HepG2 (cell line): ENCODE data around the gene ZC3H13.

Source experiments
- BATF2 ChIP-seq: sonication (generic); formaldehyde crosslinking; IDR thresholded peaks from 2 replicates; pipeline ENCODE4 v1.8.0; 2022; ENCODE audit warnings: mild to moderate bottlenecking, missing genetic modification reagents, moderate library complexity
- BHLHE40 ChIP-seq: IDR thresholded peaks from 2 replicates; pipeline ENCODE4 v1.6.1; 2011; ENCODE audit warnings: low read length, improper control_type of control experiment
- KLF11 ChIP-seq: IDR thresholded peaks from 2 replicates; pipeline ENCODE4 v1.6.1; 2016; ENCODE audit warnings: missing compliant biosample characterization
- KLF9 ChIP-seq: IDR thresholded peaks from 2 replicates; pipeline ENCODE4 v1.6.1; 2016; ENCODE audit warnings: low read depth
- MAZ ChIP-seq, 2 experiments: sonication (generic) in 1 of 2; formaldehyde crosslinking in 1 of 2; IDR thresholded peaks; 2 replicates each; pipeline versions ENCODE4 v1.5.0 to v1.6.1; 2012 to 2020; ENCODE audit warnings: low read depth in 2 of 2, mild to moderate bottlenecking in 2 of 2, borderline replicate concordance in 1 of 2, improper control_type of control experiment in 1 of 2, low read length in 1 of 2, missing genetic modification reagents in 1 of 2, moderate library complexity in 1 of 2
- NFE2L2 ChIP-seq: fragments of 150-350 bp; IDR thresholded peaks from 2 replicates; pipeline ENCODE4 v1.6.1; 2014; ENCODE audit warnings: low read length
- ZBTB21 ChIP-seq: sonication (generic); formaldehyde crosslinking; IDR thresholded peaks from 2 replicates; pipeline ENCODE4 v1.4.0; 2020; ENCODE audit warnings: missing genetic modification reagents
- ZBTB33 ChIP-seq: sonication (generic); formaldehyde crosslinking; IDR thresholded peaks from 2 replicates; pipeline ENCODE4 v1.4.0; 2020; ENCODE audit warnings: missing genetic modification reagents
- ZKSCAN1 ChIP-seq: fragments of 150-350 bp; IDR thresholded peaks from 2 replicates; pipeline ENCODE4 v1.6.1; 2014; ENCODE audit warnings: low read length
- ZNF670 ChIP-seq: sonication (generic); formaldehyde crosslinking; IDR thresholded peaks from 2 replicates; pipeline ENCODE4 v1.8.0; 2022; ENCODE audit warnings: mild to moderate bottlenecking, missing genetic modification reagents, borderline replicate concordance
- TF ChIP-seq, protein P1 (sequence below): sonication (generic); formaldehyde crosslinking; IDR thresholded peaks from 2 replicates; pipeline ENCODE4 v1.5.0; 2020; ENCODE audit warnings: mild to moderate bottlenecking, missing genetic modification reagents, moderate library complexity
- TF ChIP-seq, protein P2 (sequence below): IDR thresholded peaks from 2 replicates; pipeline ENCODE4 v1.6.1; 2016; ENCODE audit warnings: low read depth, missing genetic modification reagents, missing compliant biosample characterization
- TF ChIP-seq, protein P3 (sequence below): sonication (generic); formaldehyde crosslinking; IDR thresholded peaks from 2 replicates; pipeline ENCODE4 v1.4.0; 2020; ENCODE audit warnings: missing genetic modification reagents

DNA sequence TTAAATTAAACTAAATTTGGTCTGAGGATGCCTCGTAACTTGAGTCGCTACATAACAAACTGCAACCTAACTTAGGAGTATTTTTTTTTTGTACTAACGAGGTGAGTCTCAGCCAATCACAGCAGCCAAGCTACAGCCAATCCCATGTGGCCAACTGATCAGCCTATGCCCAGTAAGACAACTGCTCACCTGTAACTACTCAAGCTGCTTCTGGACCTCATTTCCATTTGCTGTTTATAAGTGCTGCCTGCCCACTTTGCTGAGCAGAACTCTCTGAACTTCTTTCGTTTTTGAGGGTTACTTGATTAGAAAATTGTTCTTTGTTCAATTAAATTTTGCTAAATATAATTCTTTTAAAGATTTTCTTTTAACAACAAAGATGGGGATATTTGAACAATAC is 48.5 kb upstream of the ZC3H13 start:
- TF ChIP-seq KLF11 (CRISPR knock-in tag) = no peak
- no peak for TF ChIP-seq ZBTB33 (CRISPR knock-in tag)
- no peak for TF ChIP-seq ZKSCAN1
- no peak for TF ChIP-seq ZNF670 (CRISPR knock-in tag)
- TF ChIP-seq, protein P1, sequence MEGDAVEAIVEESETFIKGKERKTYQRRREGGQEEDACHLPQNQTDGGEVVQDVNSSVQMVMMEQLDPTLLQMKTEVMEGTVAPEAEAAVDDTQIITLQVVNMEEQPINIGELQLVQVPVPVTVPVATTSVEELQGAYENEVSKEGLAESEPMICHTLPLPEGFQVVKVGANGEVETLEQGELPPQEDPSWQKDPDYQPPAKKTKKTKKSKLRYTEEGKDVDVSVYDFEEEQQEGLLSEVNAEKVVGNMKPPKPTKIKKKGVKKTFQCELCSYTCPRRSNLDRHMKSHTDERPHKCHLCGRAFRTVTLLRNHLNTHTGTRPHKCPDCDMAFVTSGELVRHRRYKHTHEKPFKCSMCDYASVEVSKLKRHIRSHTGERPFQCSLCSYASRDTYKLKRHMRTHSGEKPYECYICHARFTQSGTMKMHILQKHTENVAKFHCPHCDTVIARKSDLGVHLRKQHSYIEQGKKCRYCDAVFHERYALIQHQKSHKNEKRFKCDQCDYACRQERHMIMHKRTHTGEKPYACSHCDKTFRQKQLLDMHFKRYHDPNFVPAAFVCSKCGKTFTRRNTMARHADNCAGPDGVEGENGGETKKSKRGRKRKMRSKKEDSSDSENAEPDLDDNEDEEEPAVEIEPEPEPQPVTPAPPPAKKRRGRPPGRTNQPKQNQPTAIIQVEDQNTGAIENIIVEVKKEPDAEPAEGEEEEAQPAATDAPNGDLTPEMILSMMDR (CRISPR knock-in tag) = no peak
- TF ChIP-seq BATF2 (CRISPR knock-in tag) = no peak
- TF ChIP-seq, protein P2, sequence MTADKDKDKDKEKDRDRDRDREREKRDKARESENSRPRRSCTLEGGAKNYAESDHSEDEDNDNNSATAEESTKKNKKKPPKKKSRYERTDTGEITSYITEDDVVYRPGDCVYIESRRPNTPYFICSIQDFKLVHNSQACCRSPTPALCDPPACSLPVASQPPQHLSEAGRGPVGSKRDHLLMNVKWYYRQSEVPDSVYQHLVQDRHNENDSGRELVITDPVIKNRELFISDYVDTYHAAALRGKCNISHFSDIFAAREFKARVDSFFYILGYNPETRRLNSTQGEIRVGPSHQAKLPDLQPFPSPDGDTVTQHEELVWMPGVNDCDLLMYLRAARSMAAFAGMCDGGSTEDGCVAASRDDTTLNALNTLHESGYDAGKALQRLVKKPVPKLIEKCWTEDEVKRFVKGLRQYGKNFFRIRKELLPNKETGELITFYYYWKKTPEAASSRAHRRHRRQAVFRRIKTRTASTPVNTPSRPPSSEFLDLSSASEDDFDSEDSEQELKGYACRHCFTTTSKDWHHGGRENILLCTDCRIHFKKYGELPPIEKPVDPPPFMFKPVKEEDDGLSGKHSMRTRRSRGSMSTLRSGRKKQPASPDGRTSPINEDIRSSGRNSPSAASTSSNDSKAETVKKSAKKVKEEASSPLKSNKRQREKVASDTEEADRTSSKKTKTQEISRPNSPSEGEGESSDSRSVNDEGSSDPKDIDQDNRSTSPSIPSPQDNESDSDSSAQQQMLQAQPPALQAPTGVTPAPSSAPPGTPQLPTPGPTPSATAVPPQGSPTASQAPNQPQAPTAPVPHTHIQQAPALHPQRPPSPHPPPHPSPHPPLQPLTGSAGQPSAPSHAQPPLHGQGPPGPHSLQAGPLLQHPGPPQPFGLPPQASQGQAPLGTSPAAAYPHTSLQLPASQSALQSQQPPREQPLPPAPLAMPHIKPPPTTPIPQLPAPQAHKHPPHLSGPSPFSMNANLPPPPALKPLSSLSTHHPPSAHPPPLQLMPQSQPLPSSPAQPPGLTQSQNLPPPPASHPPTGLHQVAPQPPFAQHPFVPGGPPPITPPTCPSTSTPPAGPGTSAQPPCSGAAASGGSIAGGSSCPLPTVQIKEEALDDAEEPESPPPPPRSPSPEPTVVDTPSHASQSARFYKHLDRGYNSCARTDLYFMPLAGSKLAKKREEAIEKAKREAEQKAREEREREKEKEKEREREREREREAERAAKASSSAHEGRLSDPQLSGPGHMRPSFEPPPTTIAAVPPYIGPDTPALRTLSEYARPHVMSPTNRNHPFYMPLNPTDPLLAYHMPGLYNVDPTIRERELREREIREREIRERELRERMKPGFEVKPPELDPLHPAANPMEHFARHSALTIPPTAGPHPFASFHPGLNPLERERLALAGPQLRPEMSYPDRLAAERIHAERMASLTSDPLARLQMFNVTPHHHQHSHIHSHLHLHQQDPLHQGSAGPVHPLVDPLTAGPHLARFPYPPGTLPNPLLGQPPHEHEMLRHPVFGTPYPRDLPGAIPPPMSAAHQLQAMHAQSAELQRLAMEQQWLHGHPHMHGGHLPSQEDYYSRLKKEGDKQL = no peak
- no peak for TF ChIP-seq ZBTB21 (CRISPR knock-in tag)
- no peak for TF ChIP-seq MAZ (IDR thresholded peaks at IDR 0.05; ENCODE audit: borderline replicate concordance, low read depth, low read length)
- no peak for TF ChIP-seq MAZ (CRISPR knock-in tag; IDR thresholded peaks at IDR 0.05; ENCODE audit: low read depth)
- no peak for TF ChIP-seq BHLHE40
- TF ChIP-seq KLF9 (CRISPR knock-in tag) = no peak
- no peak for TF ChIP-seq NFE2L2
- TF ChIP-seq, protein P3, sequence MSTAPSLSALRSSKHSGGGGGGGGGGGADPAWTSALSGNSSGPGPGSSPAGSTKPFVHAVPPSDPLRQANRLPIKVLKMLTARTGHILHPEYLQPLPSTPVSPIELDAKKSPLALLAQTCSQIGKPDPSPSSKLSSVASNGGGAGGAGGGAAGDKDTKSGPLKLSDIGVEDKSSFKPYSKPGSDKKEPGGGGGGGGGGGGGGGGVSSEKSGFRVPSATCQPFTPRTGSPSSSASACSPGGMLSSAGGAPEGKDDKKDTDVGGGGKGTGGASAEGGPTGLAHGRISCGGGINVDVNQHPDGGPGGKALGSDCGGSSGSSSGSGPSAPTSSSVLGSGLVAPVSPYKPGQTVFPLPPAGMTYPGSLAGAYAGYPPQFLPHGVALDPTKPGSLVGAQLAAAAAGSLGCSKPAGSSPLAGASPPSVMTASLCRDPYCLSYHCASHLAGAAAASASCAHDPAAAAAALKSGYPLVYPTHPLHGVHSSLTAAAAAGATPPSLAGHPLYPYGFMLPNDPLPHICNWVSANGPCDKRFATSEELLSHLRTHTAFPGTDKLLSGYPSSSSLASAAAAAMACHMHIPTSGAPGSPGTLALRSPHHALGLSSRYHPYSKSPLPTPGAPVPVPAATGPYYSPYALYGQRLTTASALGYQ = no peak
